Neural crest cell (in vitro differentiated cells): ENCODE data around the gene MTUS2. TPM values are rescaled to one million over a fixed set of nuclear protein-coding genes. Genes with fewer than 3 reads are reported as not detected.

Experiments used
- DNase-seq: peaks from one replicate; pipeline ENCODE4 v3.0.0; 2021; ENCODE audit warnings: low read depth, mixed read lengths, low spot score
- H3K27ac Mint-ChIP-seq: one replicate; pipeline ENCODE4 v1.8.0; 2021; ENCODE audit warnings: mild to moderate bottlenecking, mixed read lengths; ENCODE audit not compliant: unreplicated experiment
- H3K27me3 Mint-ChIP-seq: 2 replicates; pipeline ENCODE4 v1.8.0; 2021; ENCODE audit warnings: low read depth, mild to moderate bottlenecking, mixed read lengths
- H3K36me3 Mint-ChIP-seq: 2 replicates; pipeline ENCODE4 v1.8.0; 2021; ENCODE audit warnings: low read depth, mild to moderate bottlenecking, mixed read lengths
- H3K4me1 Mint-ChIP-seq: 2 replicates; pipeline ENCODE4 v1.8.0; 2021; ENCODE audit warnings: mixed read lengths
- H3K4me3 Mint-ChIP-seq: one replicate; pipeline ENCODE4 v1.8.0; 2021; ENCODE audit warnings: mild to moderate bottlenecking, mixed read lengths
- H3K9me3 Mint-ChIP-seq: 2 replicates; pipeline ENCODE4 v1.8.0; 2021; ENCODE audit warnings: mixed read lengths
- CTCF ChIP-seq: fragments of 200-600 bp; sonication (generic); conservative IDR thresholded peaks from 2 replicates; pipeline ENCODE4 v1.5.0; 2021; ENCODE audit warnings: antibody characterized with exemption, mild to moderate bottlenecking
- total RNA-seq: library from RNA; stranded (reverse); gene quantifications from 2 replicates; pipeline ENCODE4 v1.2.1, GENCODE V29; 2021

MTUS2 gene
- total RNA-seq, 1 donor from 2014 or later = 0.91 TPM

- Mint-ChIP-seq H3K4me1 (peaks cover 16% of the 10 kb centered on the region), H3K9me3 (no peaks in the 10 kb centered on the region), H3K27ac (no peak overlapping the region), H3K27me3 (no peaks in the 10 kb centered on the region), H3K36me3 (no peaks in the 10 kb centered on the region), H3K4me3 (no peak overlapping the region)
- peak; percentile 48 for TF ChIP-seq CTCF
- no peak for DNase-seq
Observed at GRCh38 chr13:29105779-29106178, 285.6 kb downstream of the MTUS2 start.

- peaks cover 16% of the 10 kb centered on the region for H3K4me1 Mint-ChIP-seq
- H3K36me3 Mint-ChIP-seq = no peaks in the 10 kb centered on the region
- H3K27ac Mint-ChIP-seq = peak overlapping the region; percentile 93
- no peak for DNase-seq
- H3K27me3 Mint-ChIP-seq = no peaks in the 10 kb centered on the region
- no peak for TF ChIP-seq CTCF
- H3K4me3 Mint-ChIP-seq = no peak overlapping the region
- H3K9me3 Mint-ChIP-seq = no peaks in the 10 kb centered on the region
Observed at GRCh38 chr13:29106651-29107050, 286.5 kb downstream of the MTUS2 start.

GRCh38 chr13:29108068-29108786 is 288.1 kb downstream of the MTUS2 start:
- TF ChIP-seq CTCF = no peak
- peak overlapping the region; percentile 89 for H3K27ac Mint-ChIP-seq
- peak overlapping the region; percentile 14 for H3K4me3 Mint-ChIP-seq

GRCh38 chr13:29109987-29110386 is 289.8 kb downstream of the MTUS2 start:
- Mint-ChIP-seq H3K27ac (no peak overlapping the region), H3K9me3 (no peaks in the 10 kb centered on the region), H3K4me3 (no peak overlapping the region), H3K4me1 (peaks cover 16% of the 10 kb centered on the region), H3K27me3 (peaks cover 2% of the 10 kb centered on the region), H3K36me3 (no peaks in the 10 kb centered on the region)
- no peak for DNase-seq
- TF ChIP-seq CTCF = no peak

More at GRCh38 chr13:29108068-29108786, 288.1 kb downstream of the MTUS2 start:
- DNase-seq = no peak
- H3K27me3 Mint-ChIP-seq = peaks cover 2% of the 10 kb centered on the region
- no peaks in the 10 kb centered on the region for H3K9me3 Mint-ChIP-seq
- H3K36me3 Mint-ChIP-seq = no peaks in the 10 kb centered on the region
- peaks cover 16% of the 10 kb centered on the region for H3K4me1 Mint-ChIP-seq

GRCh38 chr13:29111446-29111845 is 291.3 kb downstream of the MTUS2 start:
- TF ChIP-seq CTCF = no peak

More at GRCh38 chr13:29111446-29111845, 291.3 kb downstream of the MTUS2 start:
- Mint-ChIP-seq H3K27me3 (peaks cover 2% of the 10 kb centered on the region), H3K9me3 (no peaks in the 10 kb centered on the region), H3K27ac (no peak overlapping the region), H3K4me1 (peaks cover 16% of the 10 kb centered on the region), H3K36me3 (no peaks in the 10 kb centered on the region), H3K4me3 (no peak overlapping the region)
- DNase-seq = no peak
